Left ventricle myocardium inferior (tissue), 1 donor: ENCODE results near the gene CNGA1. TPM values are rescaled to one million over a fixed set of nuclear protein-coding genes. Genes with fewer than 3 reads are reported as not detected.

Experiments used
- DNase-seq: peaks from one replicate; pipeline ENCODE4 v3.0.0-alpha.2; 2020
- H3K27ac ChIP-seq: fragments of 200-600 bp; replicated peaks from 2 replicates; pipeline ENCODE4 v1.8.0; 2021
- H3K27me3 ChIP-seq: fragments of 200-600 bp; 2 replicates; pipeline ENCODE4 v1.8.0; 2021; ENCODE audit warnings: low read depth
- H3K36me3 ChIP-seq: fragments of 200-600 bp; 2 replicates; pipeline ENCODE4 v1.8.0; 2021
- H3K4me1 ChIP-seq: fragments of 200-600 bp; 2 replicates; pipeline ENCODE4 v1.8.0; 2021
- H3K4me3 ChIP-seq: fragments of 200-600 bp; 2 replicates; pipeline ENCODE4 v1.8.0; 2021; ENCODE audit warnings: mild to moderate bottlenecking, moderate library complexity
- H3K9me3 ChIP-seq: fragments of 200-600 bp; replicated peaks from 2 replicates; pipeline ENCODE4 v1.8.0; 2021
- CTCF ChIP-seq: fragments of 200-600 bp; IDR thresholded peaks from 2 replicates; pipeline ENCODE4 v1.8.0; 2021; ENCODE audit warnings: antibody characterized with exemption, mild to moderate bottlenecking, borderline replicate concordance
- intact Hi-C: fragments of 100-400 bp; cut with micrococcal nuclease; formaldehyde crosslinking; loops from one replicate; pipeline ENCODE4 v1.11.0; 2022
- long read RNA-seq: library from polyadenylated mRNA; unstranded; transcript quantifications from one replicate; pipeline ENCODE4 v2.0.0, GENCODE V29; 2021
- total RNA-seq: library from RNA; stranded (reverse); fragmentation: NEBNext Ultra II Directional; extraction: Animal tissue kit (Norgen Biotek cat#: 25700); gene quantifications from one replicate; pipeline ENCODE4 v1.2.1, GENCODE V29; 2021
- donor health status: DM: no; HTN: yes; CAD: no; lungs with severe emphysema.

CNGA1 gene
- total RNA-seq, result not detected
- long read RNA-seq, result 0 reads

DNA sequence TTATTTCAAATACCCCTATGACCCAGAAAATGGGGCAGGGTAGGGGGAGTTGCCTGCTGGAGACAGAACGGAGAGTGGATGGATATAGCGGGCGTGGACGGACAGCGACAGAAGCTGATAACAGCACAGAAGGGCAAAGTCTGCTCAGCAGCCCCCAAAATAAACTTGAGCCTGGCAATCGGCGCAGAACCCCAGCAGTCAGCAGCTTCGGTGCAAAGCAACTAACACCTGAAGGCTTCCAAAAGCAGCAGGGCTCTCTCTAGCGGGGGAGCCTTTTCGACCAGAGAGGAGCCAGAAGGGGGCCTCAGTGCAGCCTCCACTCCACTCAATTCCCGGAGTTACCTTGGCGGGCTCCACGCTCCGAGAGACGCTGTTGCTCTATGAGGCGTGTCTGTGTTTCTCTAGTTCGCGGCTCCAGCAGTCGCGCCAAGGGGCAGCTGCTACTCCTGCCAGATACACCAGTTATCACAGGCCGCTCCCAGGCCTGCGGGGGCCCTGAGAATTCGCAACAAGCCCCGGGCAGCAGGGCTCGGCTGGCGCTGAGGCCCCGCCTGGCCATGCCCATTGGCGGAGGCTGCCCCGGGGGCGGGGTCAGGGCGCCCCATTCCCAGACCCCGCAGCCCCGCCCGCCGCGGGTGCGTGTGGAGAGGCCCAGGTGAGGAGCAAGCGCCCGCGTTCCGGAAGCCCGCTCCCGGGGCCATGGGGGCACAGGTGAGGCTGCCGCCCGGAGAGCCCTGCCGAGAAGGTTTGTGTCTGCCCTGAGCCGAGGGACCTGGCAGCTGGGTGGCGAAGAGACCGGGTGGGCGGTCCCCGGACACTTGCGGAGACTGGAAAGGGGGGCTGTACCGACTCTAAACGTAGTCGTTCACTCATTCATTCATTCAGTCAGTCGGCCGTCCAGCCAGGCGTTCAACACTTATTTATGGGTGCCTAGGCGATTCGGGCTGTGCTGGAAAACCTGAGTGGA is at the start of gene CNGA1, which contains the start of gene NIPAL1:
Gene CNGA1, minus strand, starts transcription at position 541 of the 967 bp plus-strand sequence. CDS start 63,992 bp downstream, outside the sequence.
Gene NIPAL1, plus strand, starts transcription at position 632 of the 967 bp plus-strand sequence. Its CDS starts 68 bp downstream, at position 700.
- intact Hi-C loops, result no loop called here
- TF ChIP-seq CTCF, result peak; percentile 52
- Histone ChIP-seq H3K27me3 (peaks cover 25% of the 10 kb centered on the region), H3K4me3 (peak within 1 kb of the TSS; percentile 74), H3K9me3 (no peaks in the 10 kb centered on the region), H3K4me1 (peaks cover 17% of the 10 kb centered on the region), H3K36me3 (no peaks in the 10 kb centered on the region), H3K27ac (peak within 1 kb of the TSS; percentile 57)
- DNase-seq, result peak; percentile 66

GRCh38 chr4:48065587-48066052 is 49.1 kb upstream of the CNGA1 start:
- intact Hi-C loops, result no loop called here
- Histone ChIP-seq H3K4me3 (no peak overlapping the region), H3K27ac (no peak overlapping the region), H3K4me1 (no peaks in the 10 kb centered on the region), H3K27me3 (no peaks in the 10 kb centered on the region), H3K9me3 (peaks cover 2% of the 10 kb centered on the region), H3K36me3 (no peaks in the 10 kb centered on the region)
- TF ChIP-seq CTCF, result no peak
- DNase-seq, result no peak

- Histone ChIP-seq H3K36me3 (no peaks in the 10 kb centered on the region), H3K4me1 (no peaks in the 10 kb centered on the region), H3K27ac (no peak overlapping the region), H3K9me3 (peaks cover 5% of the 10 kb centered on the region), H3K4me3 (no peak overlapping the region), H3K27me3 (no peaks in the 10 kb centered on the region)
- intact Hi-C loops, result no loop called here
- no peak for DNase-seq
- TF ChIP-seq CTCF, result no peak
These were observed 47.9 kb upstream of the CNGA1 start for GRCh38 chr4:48064349-48064748.

DNA sequence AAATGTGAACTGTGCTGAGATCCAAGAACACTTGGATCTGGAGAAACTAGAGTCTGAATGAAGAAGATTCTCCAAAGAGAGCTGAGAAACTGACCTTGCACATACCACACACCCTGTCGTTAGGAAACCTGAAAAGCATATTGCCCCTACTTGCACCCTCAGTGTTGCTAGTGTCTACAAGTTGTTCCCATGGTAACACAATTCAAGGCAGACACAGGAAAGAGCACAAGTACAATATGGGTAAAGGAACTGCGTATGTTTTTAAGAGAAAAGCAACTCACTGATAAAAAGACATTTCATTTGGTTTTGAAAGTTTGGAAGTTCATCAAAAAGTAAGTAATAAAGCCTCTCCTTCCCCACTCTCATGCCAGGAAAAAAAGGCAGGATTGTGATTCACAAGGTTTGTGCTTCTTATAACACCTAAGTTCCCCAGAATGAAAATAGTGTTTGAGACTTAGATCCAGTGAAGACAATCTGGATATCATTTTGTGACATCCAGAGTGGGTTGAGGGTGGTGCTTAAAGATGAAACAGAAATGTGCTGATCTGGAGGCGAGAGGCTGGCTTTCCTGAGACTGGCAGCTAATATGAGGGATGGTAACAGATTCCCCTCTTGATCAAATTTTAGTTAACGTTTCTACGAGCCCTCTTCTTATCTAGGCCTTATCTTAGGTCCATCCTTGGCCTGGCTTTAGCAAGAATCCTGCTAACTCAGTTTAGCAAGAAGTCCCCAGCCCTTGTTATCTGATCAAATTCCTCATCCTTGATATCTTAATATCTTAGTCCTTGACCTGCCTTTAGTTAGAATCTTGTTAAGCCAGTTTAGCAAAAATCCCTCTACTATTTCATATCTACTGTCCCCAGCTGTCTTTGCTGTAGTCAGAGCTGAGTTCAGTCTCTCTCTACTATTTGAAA is 42.4 kb upstream of the CNGA1 start:
- no peak for TF ChIP-seq CTCF
- no peak for DNase-seq
- Histone ChIP-seq H3K4me3 (no peak overlapping the region), H3K27me3 (no peaks in the 10 kb centered on the region), H3K36me3 (no peaks in the 10 kb centered on the region), H3K9me3 (peaks cover 5% of the 10 kb centered on the region), H3K27ac (no peak overlapping the region), H3K4me1 (no peaks in the 10 kb centered on the region)
- intact Hi-C loops, result no loop called here

DNA sequence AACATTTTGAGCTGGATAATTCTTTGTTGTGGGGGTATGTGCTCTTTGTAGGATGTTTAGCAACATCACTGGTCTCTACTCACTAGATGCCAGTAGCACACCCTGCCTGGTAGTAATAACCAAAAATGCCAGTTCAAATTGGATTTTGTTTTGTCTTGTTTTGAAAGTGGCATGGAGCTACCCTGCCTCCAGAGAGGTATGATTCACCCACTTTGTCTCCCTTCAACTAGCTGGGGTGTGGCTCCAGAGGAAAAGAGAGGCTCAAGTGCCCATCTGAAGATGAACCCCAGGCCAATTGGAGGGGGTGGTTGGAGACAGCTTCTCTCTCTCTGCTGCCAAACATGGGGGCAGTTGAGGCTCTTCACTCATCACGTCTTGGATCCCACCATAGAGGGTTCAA is 34.6 kb upstream of the CNGA1 start:
- peaks cover 4% of the 10 kb centered on the region for H3K27me3 ChIP-seq
- H3K4me3 ChIP-seq, result no peak overlapping the region
- intact Hi-C loops, result no loop called here
- H3K36me3 ChIP-seq, result no peaks in the 10 kb centered on the region
- peaks cover 23% of the 10 kb centered on the region for H3K4me1 ChIP-seq
- H3K9me3 ChIP-seq, result no peaks in the 10 kb centered on the region
- TF ChIP-seq CTCF, result no peak
- no peak overlapping the region for H3K27ac ChIP-seq
- DNase-seq, result no peak
